PC-3 (cell line): ENCODE results near the gene APCDD1L. TPM values are rescaled to one million over a fixed set of nuclear protein-coding genes. Genes with fewer than 3 reads are reported as not detected.

ENCODE experiments used
- ATAC-seq: fragments of 200-7000 bp; cut with Tn5 transposase; 2 replicates; pipeline ENCODE4 v1.9.1; 2020; ENCODE audit warnings: mild to moderate bottlenecking, moderate library complexity
- BruUV-seq: library from RNA; stranded (reverse); fragments of 400-500 nt; replicated peaks from 2 replicates; lab custom pipeline; 2021; lab: Mats Ljungman, UMichigan
- CTCF ChIA-PET: fragments of 300-600 bp; sonication (Branson Sonifier 250); formaldehyde crosslinking; loops from one replicate; lab custom pipeline; 2022; ENCODE audit warnings: antibody characterized with exemption; lab: Charles Lee
- POLR2A ChIA-PET: fragments of 300-600 bp; sonication (Branson Sonifier 250); formaldehyde crosslinking; loops from one replicate; lab custom pipeline; 2022; ENCODE audit warnings: antibody characterized with exemption; ENCODE audit not compliant: unreplicated experiment; lab: Charles Lee
- DNase-seq: peaks from one replicate; pipeline ENCODE4 v3.0.0-alpha.2; 2015
- H2AFZ ChIP-seq: fragments of 300-600 bp; sonication (generic); 2 replicates; pipeline ENCODE4 v1.6.0; 2016; ENCODE audit warnings: antibody characterized with exemption, low read length
- H3F3A ChIP-seq: fragments of 300-600 bp; sonication (generic); one replicate; pipeline ENCODE4 v1.6.0; 2017; ENCODE audit warnings: antibody characterized with exemption, low read length, control low read depth, mild to moderate bottlenecking; ENCODE audit not compliant: unreplicated experiment
- H3K27ac ChIP-seq: fragments of 300-600 bp; sonication (generic); 2 replicates; pipeline ENCODE4 v1.5.1; 2016; ENCODE audit warnings: mild to moderate bottlenecking, low read length
- H3K27me3 ChIP-seq: fragments of 300-600 bp; sonication (generic); 2 replicates; pipeline ENCODE4 v1.6.1; 2016; ENCODE audit warnings: low read length, mixed read lengths
- H3K36me3 ChIP-seq: fragments of 300-600 bp; sonication (generic); 2 replicates; pipeline ENCODE4 v1.6.1; 2016; ENCODE audit warnings: low read depth, mixed run types, low read length, mixed read lengths
- H3K4me1 ChIP-seq: fragments of 300-600 bp; sonication (generic); 2 replicates; pipeline ENCODE4 v1.5.1; 2016; ENCODE audit warnings: low read length; ENCODE audit not compliant: insufficient read depth
- H3K4me2 ChIP-seq: fragments of 300-600 bp; sonication (generic); 2 replicates; pipeline ENCODE4 v1.6.0; 2016; ENCODE audit warnings: low read length
- H3K4me3 ChIP-seq: fragments of 300-600 bp; sonication (generic); 2 replicates; pipeline ENCODE4 v1.5.1; 2016; ENCODE audit warnings: mild to moderate bottlenecking, low read length, mixed read lengths
- H3K79me2 ChIP-seq: fragments of 300-600 bp; sonication (generic); 2 replicates; pipeline ENCODE4 v1.6.1; 2017; ENCODE audit warnings: low read length, mixed read lengths
- H3K9ac ChIP-seq: fragments of 300-600 bp; sonication (generic); 2 replicates; pipeline ENCODE4 v1.6.0; 2016; ENCODE audit warnings: mild to moderate bottlenecking, low read length
- H3K9me2 ChIP-seq: fragments of 300-600 bp; sonication (generic); replicated peaks from 2 replicates; pipeline ENCODE4 v1.6.1; 2016; ENCODE audit warnings: mixed run types, low read length, mixed read lengths
- H3K9me3 ChIP-seq: fragments of 300-600 bp; sonication (generic); 2 replicates; pipeline ENCODE4 v1.6.1; 2016; ENCODE audit warnings: low read length, mixed read lengths
- H4K20me1 ChIP-seq: fragments of 300-600 bp; sonication (generic); 2 replicates; pipeline ENCODE4 v1.6.1; 2016; ENCODE audit warnings: low read length, mixed read lengths
- EZH2 ChIP-seq: fragments of 300-600 bp; sonication (generic); IDR thresholded peaks from one replicate; pipeline ENCODE4 v1.6.1; 2017; ENCODE audit warnings: antibody characterized with exemption, mild to moderate bottlenecking, low read length; ENCODE audit not compliant: unreplicated experiment
- EZH2phosphoT487 ChIP-seq: fragments of 300-600 bp; sonication (generic); IDR thresholded peaks from 2 replicates; pipeline ENCODE4 v1.6.1; 2018; ENCODE audit warnings: mild to moderate bottlenecking, antibody characterized with exemption, low read length, borderline replicate concordance
- intact Hi-C: fragments of 100-400 bp; cut with micrococcal nuclease; formaldehyde crosslinking; loops from 2 replicates; pipeline ENCODE4 v1.9.0; 2023
- total RNA-seq: library from RNA; depleted of rRNA; stranded (reverse); fragments of >200 nt; gene quantifications from 2 replicates; pipeline ENCODE4 v1.2.3, GENCODE V29; 2014
- TF ChIP-seq, protein P1 (sequence below): fragments of 300-600 bp; sonication (generic); conservative IDR thresholded peaks from 2 replicates; pipeline ENCODE4 v1.5.1; 2017; ENCODE audit warnings: antibody characterized with exemption, low read depth, mild to moderate bottlenecking, low read length

APCDD1L gene
- total RNA-seq, 1 experiment from 2014 or later = 2.0 TPM

DNA sequence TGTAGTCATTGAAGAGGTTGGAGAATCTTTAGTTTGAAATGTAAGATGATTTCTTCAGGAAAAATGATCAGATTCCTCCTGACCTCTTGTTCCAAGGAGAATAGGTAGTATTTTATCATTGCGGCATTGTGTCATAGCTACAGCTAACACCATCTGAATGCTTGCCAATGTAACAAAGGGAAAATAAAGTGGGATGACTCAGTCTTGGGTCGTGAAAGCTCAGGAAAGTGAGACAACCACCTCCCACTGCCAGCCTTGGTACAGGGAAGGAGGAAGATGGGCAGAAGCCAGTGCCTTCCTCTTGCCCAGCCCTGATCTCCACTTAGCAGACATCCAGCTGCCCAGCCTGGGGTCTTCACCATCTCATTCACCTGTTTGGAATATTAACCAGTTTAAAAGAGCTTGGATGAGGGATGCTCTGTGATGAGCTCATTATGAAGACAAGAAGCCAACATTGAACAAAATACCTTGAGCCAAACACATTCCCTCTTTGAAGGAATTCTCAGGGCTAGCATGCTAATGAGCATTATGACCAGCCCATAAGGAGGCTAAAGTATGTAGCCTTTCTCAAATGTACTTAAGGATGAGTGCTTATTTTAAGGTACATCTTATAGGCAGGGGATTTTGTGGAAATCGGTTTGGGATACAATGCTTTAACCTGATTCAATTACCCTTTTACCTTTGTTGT lies 40.0 kb upstream of the APCDD1L start:
- BruUV-seq = no TSS peak
- Histone ChIP-seq H3K9me2 (no peaks in the 10 kb centered on the region), H3K27ac (peak overlapping the region; percentile 20), H3K9me3 (no peaks in the 10 kb centered on the region; the same call in 1 of the 2 replicates), H3K79me2 (no peaks in the 10 kb centered on the region), H3K4me3 (no peak overlapping the region), H3K27me3 (no peaks in the 10 kb centered on the region), H3K36me3 (no peaks in the 10 kb centered on the region), H2AFZ (no peak overlapping the region), H4K20me1 (no peaks in the 10 kb centered on the region), H3F3A (no peaks in the 10 kb centered on the region), H3K4me2 (peak overlapping the region; percentile 17; the same call in 1 of the 2 replicates), H3K4me1 (peaks cover 17% of the 10 kb centered on the region), H3K9ac (no peak overlapping the region)
- DNase-seq = peak; percentile 98
- CTCF ChIA-PET = no interaction called here
- intact Hi-C loops = no loop called here
- POLR2A ChIA-PET = no interaction called here
- ATAC-seq = peak; percentile 99
- TF ChIP-seq EZH2phosphoT487 (no peak), EZH2 (no peak)

DNA sequence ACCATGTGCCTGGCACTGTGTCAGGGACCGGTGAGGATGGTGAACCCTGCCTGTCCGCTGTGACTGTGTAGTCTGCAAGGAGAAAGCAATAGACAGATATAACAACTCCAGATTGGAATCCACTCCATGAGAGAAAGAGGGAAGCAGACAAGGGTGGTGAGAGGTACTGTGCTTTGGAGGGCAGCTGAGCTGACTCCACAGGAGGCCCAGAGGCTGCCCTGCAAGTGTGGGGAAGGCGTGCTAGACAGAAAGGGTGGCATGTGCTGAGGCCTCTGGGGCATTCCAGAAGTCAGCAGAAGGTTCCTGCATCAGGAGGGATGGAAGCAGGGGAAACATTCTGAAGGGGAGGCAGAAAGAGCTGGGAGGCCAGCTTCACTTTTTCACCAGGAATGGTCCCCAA lies 39.3 kb upstream of the APCDD1L start:
- Histone ChIP-seq H3K4me2 (peak overlapping the region; percentile 17; the same call in 1 of the 2 replicates), H4K20me1 (no peaks in the 10 kb centered on the region), H3F3A (no peaks in the 10 kb centered on the region), H3K4me3 (no peak overlapping the region), H3K4me1 (peaks cover 17% of the 10 kb centered on the region), H3K9me2 (no peaks in the 10 kb centered on the region), H2AFZ (no peak overlapping the region), H3K9me3 (no peaks in the 10 kb centered on the region; the same call in 1 of the 2 replicates), H3K27me3 (no peaks in the 10 kb centered on the region), H3K9ac (no peak overlapping the region), H3K27ac (peak overlapping the region; percentile 20), H3K36me3 (no peaks in the 10 kb centered on the region), H3K79me2 (no peaks in the 10 kb centered on the region)
- intact Hi-C loops = no loop called here
- BruUV-seq = no TSS peak
- ChIA-PET POLR2A (no interaction called here), CTCF (no interaction called here)
- DNase-seq = no peak
- TF ChIP-seq EZH2 = no peak
- no peak for TF ChIP-seq EZH2phosphoT487
- TF ChIP-seq, protein P1, sequence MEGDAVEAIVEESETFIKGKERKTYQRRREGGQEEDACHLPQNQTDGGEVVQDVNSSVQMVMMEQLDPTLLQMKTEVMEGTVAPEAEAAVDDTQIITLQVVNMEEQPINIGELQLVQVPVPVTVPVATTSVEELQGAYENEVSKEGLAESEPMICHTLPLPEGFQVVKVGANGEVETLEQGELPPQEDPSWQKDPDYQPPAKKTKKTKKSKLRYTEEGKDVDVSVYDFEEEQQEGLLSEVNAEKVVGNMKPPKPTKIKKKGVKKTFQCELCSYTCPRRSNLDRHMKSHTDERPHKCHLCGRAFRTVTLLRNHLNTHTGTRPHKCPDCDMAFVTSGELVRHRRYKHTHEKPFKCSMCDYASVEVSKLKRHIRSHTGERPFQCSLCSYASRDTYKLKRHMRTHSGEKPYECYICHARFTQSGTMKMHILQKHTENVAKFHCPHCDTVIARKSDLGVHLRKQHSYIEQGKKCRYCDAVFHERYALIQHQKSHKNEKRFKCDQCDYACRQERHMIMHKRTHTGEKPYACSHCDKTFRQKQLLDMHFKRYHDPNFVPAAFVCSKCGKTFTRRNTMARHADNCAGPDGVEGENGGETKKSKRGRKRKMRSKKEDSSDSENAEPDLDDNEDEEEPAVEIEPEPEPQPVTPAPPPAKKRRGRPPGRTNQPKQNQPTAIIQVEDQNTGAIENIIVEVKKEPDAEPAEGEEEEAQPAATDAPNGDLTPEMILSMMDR = no peak
- ATAC-seq = no peak

DNA sequence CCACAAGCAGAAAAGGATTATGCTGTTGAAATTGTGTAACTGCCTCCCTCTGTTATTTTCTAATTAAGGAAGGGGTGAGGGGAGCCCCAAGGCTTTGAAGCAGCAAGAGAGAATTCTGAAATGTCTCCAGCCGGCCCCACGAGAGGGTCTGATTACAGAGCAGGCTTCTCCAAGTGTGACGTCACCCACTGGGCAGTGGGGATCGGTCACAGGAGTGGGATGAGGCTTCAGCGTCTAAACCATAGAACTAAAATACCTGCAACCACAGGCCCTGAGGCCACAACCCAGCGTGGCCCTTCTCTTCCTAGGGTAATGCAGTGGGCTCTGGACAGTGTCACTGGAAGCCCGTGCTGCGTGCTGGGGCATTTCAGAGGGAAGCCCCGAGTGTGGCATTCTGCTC lies 38.6 kb upstream of the APCDD1L start:
- no peak for ATAC-seq
- no peak overlapping the region for H3K9ac ChIP-seq
- no peaks in the 10 kb centered on the region; the same call in 1 of the 2 replicates for H3K9me3 ChIP-seq
- no peaks in the 10 kb centered on the region for H3K36me3 ChIP-seq
- ChIA-PET CTCF (no interaction called here), POLR2A (no interaction called here)
- no peak overlapping the region for H3K4me2 ChIP-seq
- intact Hi-C loops = no loop called here
- no TSS peak for BruUV-seq
- DNase-seq = no peak
- no peak overlapping the region for H2AFZ ChIP-seq
- TF ChIP-seq EZH2phosphoT487 (no peak), EZH2 (no peak)
- TF ChIP-seq, protein P1 = no peak
- H3K9me2 ChIP-seq = no peaks in the 10 kb centered on the region
- no peaks in the 10 kb centered on the region for H3F3A ChIP-seq
- no peaks in the 10 kb centered on the region for H3K27me3 ChIP-seq
- no peaks in the 10 kb centered on the region for H3K79me2 ChIP-seq
- no peaks in the 10 kb centered on the region for H4K20me1 ChIP-seq
- H3K27ac ChIP-seq = no peak overlapping the region
- H3K4me3 ChIP-seq = no peak overlapping the region
- H3K4me1 ChIP-seq = peaks cover 17% of the 10 kb centered on the region
